GM12878 (cell line): ENCODE measurements around the gene RET. TPM values are rescaled to one million over a fixed set of nuclear protein-coding genes. Genes with fewer than 3 reads are reported as not detected.

ENCODE experiments used
- ATAC-seq: fragments of 200-7000 bp; cut with Tn5 transposase; 3 replicates; pipeline ENCODE4 v1.9.1; 2020; ENCODE audit warnings: mild to moderate bottlenecking, moderate library complexity
- BruUV-seq: library from RNA; stranded (reverse); fragments of 400-500 nt; replicated peaks from 2 replicates; lab custom pipeline; 2021; lab: Mats Ljungman, UMichigan
- CTCF ChIA-PET: fragments of 300-600 bp; sonication (Branson Sonifier 250); formaldehyde crosslinking; extraction: SDS; loops from one replicate; lab custom pipeline; 2021; ENCODE audit warnings: inconsistent platforms; lab: Yijun Ruan, JAX
- POLR2A ChIA-PET: fragments of 350-600 bp; formaldehyde crosslinking; extraction: SDS; loops from one replicate; lab custom pipeline; 2021; ENCODE audit warnings: inconsistent platforms; lab: Charles Lee
- RAD21 ChIA-PET: fragments of 300-600 bp; sonication (Branson Sonifier 250); formaldehyde crosslinking; loops from one replicate; lab custom pipeline; 2023; ENCODE audit warnings: antibody characterized with exemption; ENCODE audit not compliant: unreplicated experiment; lab: Charles Lee
- SMC1A ChIA-PET: fragments of 300-600 bp; sonication (Branson Sonifier 250); formaldehyde crosslinking; loops from one replicate; lab custom pipeline; 2023; ENCODE audit not compliant: unreplicated experiment, uncharacterized antibody; lab: Charles Lee
- DNase-seq: peaks from one replicate; pipeline ENCODE4 v3.0.0-alpha.2; 2011; ENCODE audit warnings: low read depth, low spot score
- FAIRE-seq: peaks from 3 replicates; lab custom pipeline; 2011; peaks lifted over from hg19 to GRCh38; lab: Jason Lieb, UNC
- H2AFZ ChIP-seq: 2 replicates; pipeline ENCODE4 v1.6.0; 2011; ENCODE audit warnings: low read depth, low read length, control low read depth; ENCODE audit not compliant: control insufficient read depth
- H3K27ac ChIP-seq: 2 replicates; pipeline ENCODE4 v1.5.1; 2011; ENCODE audit warnings: control low read depth; ENCODE audit not compliant: control insufficient read depth, insufficient read depth
- H3K27me3 ChIP-seq, 2 experiments: replicated peaks in 1 of 2; 2 replicates each; pipeline versions ENCODE4 v1.6.0 to v1.6.1; 2011; ENCODE audit warnings: low read length in 1 of 2; ENCODE audit not compliant: control insufficient read depth in 2 of 2, insufficient read depth in 2 of 2
- H3K36me3 ChIP-seq, 2 experiments: 2 replicates each; pipeline ENCODE4 v1.5.1; 2011; ENCODE audit warnings: low read length in 1 of 2; ENCODE audit not compliant: control insufficient read depth in 2 of 2, insufficient read depth in 2 of 2
- H3K4me1 ChIP-seq: 2 replicates; pipeline ENCODE4 v1.6.1; 2011; ENCODE audit warnings: mild to moderate bottlenecking, low read length, moderate library complexity, mixed read lengths; ENCODE audit not compliant: control insufficient read depth, insufficient read depth
- H3K4me2 ChIP-seq: 2 replicates; pipeline ENCODE4 v1.6.0; 2011; ENCODE audit warnings: control low read depth; ENCODE audit not compliant: control insufficient read depth, insufficient read depth
- H3K4me3 ChIP-seq: fragments of 200-600 bp; sonication (generic); 2 replicates; pipeline ENCODE4 v1.5.1; 2016
- H3K79me2 ChIP-seq: 2 replicates; pipeline ENCODE4 v1.6.0; 2011; ENCODE audit warnings: low read length; ENCODE audit not compliant: control insufficient read depth, insufficient read depth
- H3K9ac ChIP-seq: 2 replicates; pipeline ENCODE4 v1.8.0; 2011; ENCODE audit warnings: low read length, control low read depth, mixed read lengths; ENCODE audit not compliant: control insufficient read depth, insufficient read depth
- H3K9me3 ChIP-seq: replicated peaks from 3 replicates; pipeline ENCODE4 v1.5.1; 2011; ENCODE audit warnings: mild to moderate bottlenecking, low read length; ENCODE audit not compliant: control insufficient read depth, insufficient read depth
- H4K20me1 ChIP-seq: 2 replicates; pipeline ENCODE4 v1.6.0; 2011; ENCODE audit not compliant: control insufficient read depth, insufficient read depth
- CHD2 ChIP-seq: IDR thresholded peaks from 2 replicates; pipeline ENCODE4 v1.6.1; 2011; ENCODE audit warnings: low read depth, low read length, improper control_type of control experiment, borderline replicate concordance
- CHD4 ChIP-seq: fragments of 200-600 bp; sonication (generic); IDR thresholded peaks from 2 replicates; pipeline ENCODE4 v1.6.1; 2016; ENCODE audit warnings: mild to moderate bottlenecking
- HCFC1 ChIP-seq: fragments of 150-350 bp; IDR thresholded peaks from 2 replicates; pipeline ENCODE4 v1.6.1; 2014; ENCODE audit warnings: low read length
- IRF4 ChIP-seq: IDR thresholded peaks from 2 replicates; pipeline ENCODE4 v1.6.1; 2011; ENCODE audit warnings: low read depth, low read length
- MTA2 ChIP-seq: fragments of 450-650 bp; IDR thresholded peaks from 2 replicates; pipeline ENCODE4 v1.6.1; 2016; ENCODE audit warnings: low read depth, mild to moderate bottlenecking, moderate library complexity
- MYC ChIP-seq: IDR thresholded peaks from 2 replicates; pipeline ENCODE4 v1.6.1; 2011; ENCODE audit warnings: mild to moderate bottlenecking, low read length, moderate library complexity, inconsistent platforms; ENCODE audit not compliant: insufficient read depth, insufficient replicate concordance, insufficient read length, severe bottlenecking
- POLR2AphosphoS2 ChIP-seq: IDR thresholded peaks from 2 replicates; pipeline ENCODE4 v1.6.1; 2011; ENCODE audit warnings: low read depth, mild to moderate bottlenecking, low read length, improper control_type of control experiment, moderate library complexity
- STAT1 ChIP-seq: fragments of 450-650 bp; conservative IDR thresholded peaks from 2 replicates; pipeline ENCODE4 v1.6.1; 2014; ENCODE audit warnings: antibody characterized with exemption, mild to moderate bottlenecking
- TCF7 ChIP-seq: IDR thresholded peaks from 2 replicates; pipeline ENCODE4 v1.6.1; 2014; ENCODE audit warnings: antibody characterized with exemption, borderline replicate concordance
- YY1 ChIP-seq: IDR thresholded peaks from 2 replicates; pipeline ENCODE4 v1.6.1; 2011; ENCODE audit warnings: low read depth, mild to moderate bottlenecking, low read length
- ZNF207 ChIP-seq: fragments of 450-650 bp; IDR thresholded peaks from 2 replicates; pipeline ENCODE4 v1.6.1; 2014; ENCODE audit warnings: antibody characterized with exemption, mild to moderate bottlenecking, borderline replicate concordance
- WGBS: methylation state at CpG from one replicate; pipeline ENCODE4 v1.1.6; 2016; ENCODE audit warnings: low lambda C conversion rate; ENCODE audit not compliant: insufficient replicate concordance, insufficient coverage; ENCODE audit errors: missing lambda C conversion rate; 5-methylcytosine and 5-hydroxymethylcytosine counted together
- in situ Hi-C: fragments of 300-500 bp; cut with MboI; formaldehyde crosslinking; loops from 9 replicates; pipeline ENCODE4 v1.14.3; 2018; ENCODE audit warnings: mixed read lengths
- intact Hi-C: fragments of 100-400 bp; cut with micrococcal nuclease; formaldehyde crosslinking; loops from one replicate; pipeline ENCODE4 v1.14.2; 2022; ENCODE audit not compliant: unreplicated experiment
- polyA plus RNA-seq, 11 experiments: library from polyadenylated mRNA; depleted of rRNA in 4 of 11; unstranded in 6 of 11; stranded (reverse) in 5 of 11; fragments of >200 nt; fragmentation: Nextera tagmentation in 4 of 11; fragmentation: Illumina TruSeq in 1 of 11; extraction: Ambion mirVana in 4 of 11; extraction: Trizol in 1 of 11; gene quantifications; 1 replicate in 1 of 11; 2 replicates in 10 of 11; pipeline versions ENCODE4 v1.2.1 to v1.2.3, GENCODE V29; 2011 to 2016; ENCODE audit warnings: inconsistent platforms in 2 of 11, missing spikeins in 2 of 11, low read depth in 1 of 11
- total RNA-seq, 4 experiments: library from RNA; depleted of rRNA in 3 of 4; stranded (reverse); fragments of >200 nt in 3 of 4; fragmentation: Illumina TruSeq in 1 of 4; extraction: Trizol in 1 of 4; gene quantifications; 2 replicates each; pipeline versions ENCODE4 v1.2.1 to v1.2.3, GENCODE V29; 2013 to 2021
- TF ChIP-seq, protein P1 (sequence below): fragments of 450-650 bp; IDR thresholded peaks from 2 replicates; pipeline ENCODE4 v1.6.1; 2018; ENCODE audit warnings: mild to moderate bottlenecking, low read depth, moderate library complexity; ENCODE audit not compliant: partially characterized antibody
- TF ChIP-seq, protein P2 (sequence below): IDR thresholded peaks from 2 replicates; pipeline ENCODE4 v1.6.1; 2011; ENCODE audit warnings: borderline replicate concordance, low read depth, mild to moderate bottlenecking, moderate library complexity, mixed read lengths, low read length; ENCODE audit not compliant: insufficient read depth; ENCODE audit errors: extremely low read length
- TF ChIP-seq, protein P3 (sequence below): fragments of 150-350 bp; IDR thresholded peaks from 2 replicates; pipeline ENCODE4 v1.6.1; 2014; ENCODE audit warnings: mild to moderate bottlenecking, low read depth, low read length

The RET gene
- total and polyA plus RNA-seq, 10 of the 15 experiments (the other 5 are each of a cell fraction or from before 2014, with no cell fraction given): not detected

DNA sequence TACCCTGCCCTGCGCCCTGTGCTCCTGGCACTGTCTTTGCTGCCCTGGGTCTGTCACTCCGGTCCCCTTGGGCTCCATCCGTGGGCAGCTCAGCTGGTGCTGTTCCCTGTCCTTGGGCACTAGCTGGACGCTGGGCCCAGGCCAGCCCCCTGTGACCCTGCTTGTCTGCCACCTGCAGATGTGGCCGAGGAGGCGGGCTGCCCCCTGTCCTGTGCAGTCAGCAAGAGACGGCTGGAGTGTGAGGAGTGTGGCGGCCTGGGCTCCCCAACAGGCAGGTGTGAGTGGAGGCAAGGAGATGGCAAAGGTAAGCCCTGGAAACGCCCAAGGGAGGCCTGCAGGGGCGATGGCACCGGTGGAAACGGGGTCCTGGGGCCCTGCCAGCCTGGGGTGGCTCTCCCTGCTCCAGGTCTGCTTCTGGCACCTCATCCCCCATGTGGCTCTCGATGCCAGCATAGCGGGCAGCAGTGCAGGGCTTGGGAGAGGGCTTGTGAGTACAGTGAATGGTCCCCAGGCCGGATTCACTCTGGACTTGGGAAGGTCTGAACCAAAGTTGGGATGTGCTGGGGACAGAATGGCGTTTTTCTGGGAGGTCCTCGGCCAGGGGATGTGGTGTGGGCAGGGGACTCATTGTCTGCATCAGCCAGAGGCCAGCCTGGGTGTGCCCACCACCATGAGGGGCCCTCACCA is 35.2 kb downstream of the RET start:
- no peaks in the 10 kb centered on the region for H4K20me1 ChIP-seq
- no peak for TF ChIP-seq MTA2
- no peak for TF ChIP-seq CHD2
- TF ChIP-seq CHD4: no peak
- no peak for TF ChIP-seq YY1
- TF ChIP-seq MYC: no peak
- TF ChIP-seq TCF7: no peak
- no peak for TF ChIP-seq POLR2AphosphoS2
- TF ChIP-seq, protein P1, sequence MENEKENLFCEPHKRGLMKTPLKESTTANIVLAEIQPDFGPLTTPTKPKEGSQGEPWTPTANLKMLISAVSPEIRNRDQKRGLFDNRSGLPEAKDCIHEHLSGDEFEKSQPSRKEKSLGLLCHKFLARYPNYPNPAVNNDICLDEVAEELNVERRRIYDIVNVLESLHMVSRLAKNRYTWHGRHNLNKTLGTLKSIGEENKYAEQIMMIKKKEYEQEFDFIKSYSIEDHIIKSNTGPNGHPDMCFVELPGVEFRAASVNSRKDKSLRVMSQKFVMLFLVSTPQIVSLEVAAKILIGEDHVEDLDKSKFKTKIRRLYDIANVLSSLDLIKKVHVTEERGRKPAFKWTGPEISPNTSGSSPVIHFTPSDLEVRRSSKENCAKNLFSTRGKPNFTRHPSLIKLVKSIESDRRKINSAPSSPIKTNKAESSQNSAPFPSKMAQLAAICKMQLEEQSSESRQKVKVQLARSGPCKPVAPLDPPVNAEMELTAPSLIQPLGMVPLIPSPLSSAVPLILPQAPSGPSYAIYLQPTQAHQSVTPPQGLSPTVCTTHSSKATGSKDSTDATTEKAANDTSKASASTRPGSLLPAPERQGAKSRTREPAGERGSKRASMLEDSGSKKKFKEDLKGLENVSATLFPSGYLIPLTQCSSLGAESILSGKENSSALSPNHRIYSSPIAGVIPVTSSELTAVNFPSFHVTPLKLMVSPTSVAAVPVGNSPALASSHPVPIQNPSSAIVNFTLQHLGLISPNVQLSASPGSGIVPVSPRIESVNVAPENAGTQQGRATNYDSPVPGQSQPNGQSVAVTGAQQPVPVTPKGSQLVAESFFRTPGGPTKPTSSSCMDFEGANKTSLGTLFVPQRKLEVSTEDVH: no peak
- TF ChIP-seq, protein P2, sequence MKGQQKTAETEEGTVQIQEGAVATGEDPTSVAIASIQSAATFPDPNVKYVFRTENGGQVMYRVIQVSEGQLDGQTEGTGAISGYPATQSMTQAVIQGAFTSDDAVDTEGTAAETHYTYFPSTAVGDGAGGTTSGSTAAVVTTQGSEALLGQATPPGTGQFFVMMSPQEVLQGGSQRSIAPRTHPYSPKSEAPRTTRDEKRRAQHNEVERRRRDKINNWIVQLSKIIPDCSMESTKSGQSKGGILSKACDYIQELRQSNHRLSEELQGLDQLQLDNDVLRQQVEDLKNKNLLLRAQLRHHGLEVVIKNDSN: no peak
- no peak for TF ChIP-seq IRF4
- TF ChIP-seq STAT1: no peak
- TF ChIP-seq HCFC1: no peak
- TF ChIP-seq, protein P3, sequence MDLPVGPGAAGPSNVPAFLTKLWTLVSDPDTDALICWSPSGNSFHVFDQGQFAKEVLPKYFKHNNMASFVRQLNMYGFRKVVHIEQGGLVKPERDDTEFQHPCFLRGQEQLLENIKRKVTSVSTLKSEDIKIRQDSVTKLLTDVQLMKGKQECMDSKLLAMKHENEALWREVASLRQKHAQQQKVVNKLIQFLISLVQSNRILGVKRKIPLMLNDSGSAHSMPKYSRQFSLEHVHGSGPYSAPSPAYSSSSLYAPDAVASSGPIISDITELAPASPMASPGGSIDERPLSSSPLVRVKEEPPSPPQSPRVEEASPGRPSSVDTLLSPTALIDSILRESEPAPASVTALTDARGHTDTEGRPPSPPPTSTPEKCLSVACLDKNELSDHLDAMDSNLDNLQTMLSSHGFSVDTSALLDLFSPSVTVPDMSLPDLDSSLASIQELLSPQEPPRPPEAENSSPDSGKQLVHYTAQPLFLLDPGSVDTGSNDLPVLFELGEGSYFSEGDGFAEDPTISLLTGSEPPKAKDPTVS: no peak
- no peak for TF ChIP-seq ZNF207
- DNase-seq (no peak), ATAC-seq (no peak), FAIRE-seq (no peak)
- 43% methylated on average over 17 of the region's 17 CpGs for WGBS
- ChIA-PET CTCF (no interaction called here), RAD21 (no interaction called here), SMC1A (no interaction called here), POLR2A (no interaction called here)
- no peaks in the 10 kb centered on the region for H3K9me3 ChIP-seq
- no peak overlapping the region for H3K27ac ChIP-seq
- no peak overlapping the region for H3K4me2 ChIP-seq
- H3K36me3 ChIP-seq: no peaks in the 10 kb centered on the region
- H3K27me3 ChIP-seq: no peaks in the 10 kb centered on the region
- no TSS peak for BruUV-seq
- no peaks in the 10 kb centered on the region for H3K79me2 ChIP-seq
- H3K9ac ChIP-seq: no peak overlapping the region
- no peak overlapping the region for H2AFZ ChIP-seq
- intact Hi-C loops (no loop called here), in situ Hi-C loops (loop anchor here (25.0 kb wide), 2 partner anchors 100 to 925 kb away; no protein-coding TSS in a partner anchor)
- peaks cover 8% of the 10 kb centered on the region for H3K4me1 ChIP-seq
- H3K4me3 ChIP-seq: no peak overlapping the region
